GM19324 (cell line): ENCODE results near the gene LILRA6.
"Not testable (repeated sequence)": the region's sequence is repeated elsewhere in the genome, so short reads cannot be mapped to it uniquely, and the experiment has no call there.

Experiments
- ATAC-seq: cut with Tn5 transposase; IDR thresholded peaks from one replicate; pipeline ENCODE4 v1.9.1; 2021; ENCODE audit warnings: mild to moderate bottlenecking, moderate library complexity; ENCODE audit not compliant: unreplicated experiment, low FRiP score

LILRA6 gene

DNA sequence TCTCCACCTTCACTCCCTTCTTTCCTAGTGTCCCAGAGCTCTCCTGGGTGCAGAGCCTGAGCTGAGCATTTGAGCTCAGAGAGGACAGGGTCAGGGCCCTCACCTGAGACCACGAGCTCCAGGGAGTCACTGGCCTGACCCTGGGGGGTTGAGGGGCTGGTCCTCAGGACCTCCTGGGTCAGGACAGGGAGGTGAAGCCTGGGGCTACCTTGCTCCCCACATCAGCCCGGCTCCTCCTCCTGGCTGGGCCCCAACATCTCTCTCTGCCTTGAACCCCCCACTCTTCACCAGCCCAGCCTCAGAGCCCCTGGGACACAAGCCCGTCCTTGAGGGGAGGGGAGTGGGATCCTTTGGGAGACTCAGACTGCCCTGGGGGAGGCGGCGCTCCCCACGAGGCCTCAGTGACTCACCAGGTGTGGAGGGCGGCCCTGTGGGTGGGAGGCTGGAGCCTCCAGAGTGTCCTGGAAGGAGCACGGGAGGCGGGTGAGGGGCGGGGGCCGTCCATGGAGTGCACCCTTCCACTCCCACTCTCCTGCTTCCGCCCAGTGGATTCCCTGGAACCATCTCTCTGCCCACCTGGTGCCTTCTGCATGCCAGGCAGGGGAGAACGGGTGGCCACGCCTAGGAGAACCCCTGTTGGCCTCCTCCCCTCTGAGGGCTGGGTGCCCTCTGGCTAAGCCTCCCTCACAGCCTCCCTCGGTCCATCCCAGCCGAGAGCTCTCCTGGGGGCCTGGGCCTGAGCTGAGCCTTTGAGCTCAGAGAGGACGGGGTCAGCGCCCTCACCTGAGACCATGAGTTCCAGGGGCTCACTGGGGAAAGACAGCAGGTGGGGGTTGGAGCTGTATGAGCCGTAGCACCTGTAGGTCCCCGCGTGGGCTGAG, 2.9 kb downstream of the LILRA6 start:
- not testable (repeated sequence) for ATAC-seq

DNA sequence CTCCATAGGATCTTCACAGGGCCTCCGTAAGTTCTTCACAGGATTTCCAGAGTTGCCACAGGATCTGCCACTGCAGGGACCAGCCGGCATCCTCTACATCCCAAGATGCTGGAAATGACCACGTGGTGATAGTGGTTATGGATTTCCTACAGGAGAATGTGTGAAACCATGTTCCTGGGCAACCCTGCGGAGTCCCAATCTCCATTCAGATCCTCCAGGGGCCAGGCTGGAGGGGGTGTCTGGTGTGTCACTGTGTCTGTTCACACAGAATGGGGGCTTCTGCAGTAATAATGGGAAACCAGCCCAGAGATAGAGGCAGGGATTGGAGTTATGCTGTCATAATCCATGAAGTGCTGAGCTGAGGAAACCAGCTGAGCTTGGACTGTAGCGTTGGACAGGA, 8.6 kb downstream of the LILRA6 start:
- ATAC-seq, result no peak

DNA sequence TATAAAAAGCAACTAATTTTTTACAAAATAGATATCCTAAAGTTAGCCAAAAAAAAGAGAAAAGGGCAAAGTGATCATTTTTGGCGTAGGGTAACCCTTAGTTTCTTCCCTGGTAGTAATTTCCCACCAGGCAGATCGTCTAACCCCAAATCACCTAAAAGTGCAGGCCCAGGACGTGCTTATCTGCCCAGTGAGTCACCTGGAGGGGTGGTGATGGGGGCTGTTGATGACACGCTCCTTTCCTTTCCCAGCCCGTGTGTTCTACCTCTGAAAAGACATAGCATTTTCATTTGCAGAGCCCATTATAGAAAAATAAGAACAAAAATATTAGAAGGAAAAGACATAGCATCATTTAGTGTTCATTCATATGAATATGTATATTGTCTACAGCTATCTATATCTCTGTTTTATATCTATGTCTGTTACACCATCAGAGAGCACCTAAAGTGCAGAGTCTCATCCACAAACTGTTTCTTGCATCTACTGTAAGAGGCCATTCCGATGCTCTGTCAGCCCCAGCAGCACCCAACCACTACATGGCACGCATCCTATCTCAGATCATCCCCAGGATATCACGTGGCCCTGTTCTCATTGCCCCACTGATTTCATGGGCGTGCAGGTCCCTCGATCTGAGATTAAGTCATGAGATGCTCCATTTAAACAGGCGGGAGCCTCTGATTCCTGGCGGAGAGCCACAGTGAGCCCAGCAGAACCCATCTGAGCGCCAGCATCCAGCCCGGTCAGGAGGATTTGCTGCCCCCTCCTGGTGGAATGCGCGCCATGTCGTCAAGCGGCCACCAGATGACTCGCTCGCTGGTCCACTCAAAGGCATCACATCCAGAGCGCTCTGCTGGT, 11.3 kb downstream of the LILRA6 start:
- peak; percentile 63 for ATAC-seq

DNA sequence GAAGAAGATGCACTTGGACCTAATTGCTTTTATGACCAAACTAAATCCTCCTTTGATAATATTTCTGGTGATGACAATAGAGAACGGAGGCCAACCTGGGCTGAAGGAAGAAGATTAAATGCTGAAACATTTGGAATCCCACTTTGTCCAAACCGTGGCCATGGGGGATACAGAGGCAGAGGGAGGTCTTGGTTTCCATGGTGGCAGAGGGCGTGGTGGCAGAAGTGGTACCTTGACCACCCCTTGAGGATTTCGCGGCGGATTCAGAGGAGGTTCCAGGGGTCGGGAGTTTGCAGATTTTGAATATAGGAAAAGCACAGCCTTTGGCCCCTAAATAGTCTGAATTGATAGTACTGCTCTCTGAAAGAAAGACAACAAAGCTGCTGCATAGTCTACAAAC, 12.6 kb downstream of the LILRA6 start:
- no peak for ATAC-seq

DNA sequence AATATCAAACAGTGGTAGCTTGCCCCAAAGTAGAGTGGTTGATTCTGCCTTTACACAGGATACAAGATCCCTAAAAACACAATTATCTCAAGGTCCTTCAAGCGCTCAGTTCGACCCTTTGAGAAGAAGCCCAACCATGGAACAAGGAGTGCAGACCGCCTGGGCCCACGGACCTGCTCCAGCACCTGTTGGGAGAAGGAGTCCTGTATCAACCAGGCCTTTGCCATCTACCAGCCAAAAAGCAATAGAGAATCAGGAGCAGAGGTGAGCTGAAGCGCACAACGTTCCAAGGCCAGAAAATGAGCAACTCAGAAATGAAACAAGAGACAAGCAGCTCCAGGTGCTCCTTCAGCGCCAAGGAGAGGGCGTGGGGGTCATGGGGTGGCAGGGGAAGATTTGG, 13.4 kb downstream of the LILRA6 start:
- ATAC-seq, result no peak

DNA sequence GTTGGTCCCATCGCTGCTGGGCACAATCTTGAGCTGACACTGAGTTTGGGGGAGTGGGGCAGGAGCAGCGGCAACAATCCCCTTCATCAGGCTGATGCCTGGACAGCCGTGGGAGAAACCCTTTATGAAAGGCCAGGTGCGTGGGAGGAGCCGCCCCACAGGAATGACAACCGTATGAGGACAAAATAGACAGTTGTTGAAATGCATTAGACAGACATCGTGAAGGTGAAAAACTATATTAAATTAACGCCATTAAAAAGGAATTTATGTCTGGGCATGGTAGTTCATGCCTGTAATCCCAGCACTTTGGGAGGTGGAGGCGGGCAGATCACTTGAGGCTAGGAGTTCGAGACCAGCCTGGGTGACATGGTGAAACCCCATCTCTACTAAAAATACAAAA, 18.0 kb downstream of the LILRA6 start:
- not testable (repeated sequence) for ATAC-seq

DNA sequence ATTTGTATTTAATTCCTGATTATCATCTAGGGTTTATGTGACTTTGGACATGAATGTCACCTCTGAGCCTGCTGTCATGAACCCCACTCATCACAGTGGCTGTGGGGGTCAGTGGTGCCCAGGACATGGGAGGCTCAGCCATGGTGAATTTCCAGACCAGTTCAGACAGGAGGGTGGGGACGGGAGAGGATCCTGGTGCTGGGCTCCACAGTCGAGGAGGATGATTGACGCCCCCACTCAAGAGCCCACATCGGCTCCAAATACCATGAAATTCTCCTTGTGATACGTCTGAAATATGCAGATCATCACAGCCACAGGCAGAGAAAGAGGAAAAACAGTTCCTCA, 18.7 kb downstream of the LILRA6 start:
- ATAC-seq, result not testable (repeated sequence)

DNA sequence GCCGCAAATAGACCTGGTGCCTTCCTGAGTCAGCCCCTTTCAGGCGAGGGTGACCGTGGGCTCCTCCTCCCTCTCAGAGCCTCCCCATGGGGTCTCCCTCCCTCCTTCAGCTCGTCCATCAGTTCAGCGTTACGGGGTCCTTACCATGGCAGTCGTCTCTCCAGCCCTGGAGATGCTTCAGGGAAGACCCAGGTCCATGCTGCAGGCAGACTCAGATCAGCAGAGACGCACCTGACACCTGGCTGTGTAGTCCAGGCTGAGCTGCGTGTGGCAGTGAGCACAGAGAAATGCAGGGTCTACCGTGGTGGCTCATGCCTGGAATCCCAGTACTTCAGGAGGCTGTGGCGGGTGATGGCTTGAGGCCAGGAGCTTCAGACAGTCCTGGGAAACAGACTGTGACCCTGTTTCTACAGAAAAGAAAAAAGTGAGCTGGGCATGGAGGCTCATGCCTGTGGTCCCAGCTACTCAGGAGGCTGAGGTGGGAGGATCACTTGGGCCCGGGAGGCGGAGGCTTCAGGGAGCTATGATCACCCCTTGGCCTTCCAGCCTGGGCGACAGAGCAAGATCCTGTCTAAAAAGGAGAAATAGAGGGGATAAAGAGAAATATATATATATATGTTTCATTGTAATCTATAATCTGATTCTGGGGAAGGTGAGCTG, 19.2 kb downstream of the LILRA6 start:
- ATAC-seq, result not testable (repeated sequence)

DNA sequence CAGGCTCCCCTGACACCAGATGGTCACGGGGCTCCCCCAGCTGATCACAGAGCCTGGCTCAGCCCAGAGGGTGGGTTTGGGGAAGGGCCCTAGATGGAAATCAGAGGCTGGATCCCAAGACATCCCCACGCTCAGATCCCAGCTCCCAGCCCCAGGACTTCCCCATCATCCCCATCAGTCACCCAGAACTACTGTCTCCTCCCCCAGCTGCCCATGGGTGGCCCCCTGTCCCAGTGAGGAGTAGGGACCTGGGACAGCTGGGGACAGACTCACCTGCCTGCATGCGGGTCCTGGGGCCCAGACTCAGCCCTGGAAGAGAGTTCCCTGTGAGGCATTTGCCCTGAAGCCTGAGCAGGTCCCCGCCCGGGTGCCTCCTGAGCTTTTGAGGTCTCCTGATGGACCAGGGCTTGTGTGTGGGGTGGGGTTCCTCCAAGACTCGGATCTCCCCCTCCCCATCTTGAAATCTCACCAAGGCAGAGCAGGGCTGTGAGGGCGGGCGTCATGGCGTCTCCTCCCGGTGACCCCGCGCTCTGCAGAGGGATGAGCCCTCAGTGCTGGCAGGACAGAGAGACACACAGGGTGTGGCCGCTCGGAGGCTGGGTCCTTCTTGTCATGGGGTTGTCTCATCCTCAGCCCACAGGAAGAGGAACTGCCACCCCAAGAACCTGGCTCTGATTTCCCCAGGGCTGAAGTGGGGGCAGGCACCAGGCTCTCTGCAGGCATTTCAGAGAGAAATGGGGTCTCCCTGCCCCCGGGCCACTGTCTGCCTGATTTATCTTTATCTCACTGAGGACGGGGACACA, 19.9 kb downstream of the LILRA6 start, which contains the start of gene LILRB3:
Gene LILRB3, minus strand, starts transcription at position 534 of the 803 bp plus-strand sequence. Its CDS starts 31 bp downstream, at position 503.
- ATAC-seq, result not testable (repeated sequence)

DNA sequence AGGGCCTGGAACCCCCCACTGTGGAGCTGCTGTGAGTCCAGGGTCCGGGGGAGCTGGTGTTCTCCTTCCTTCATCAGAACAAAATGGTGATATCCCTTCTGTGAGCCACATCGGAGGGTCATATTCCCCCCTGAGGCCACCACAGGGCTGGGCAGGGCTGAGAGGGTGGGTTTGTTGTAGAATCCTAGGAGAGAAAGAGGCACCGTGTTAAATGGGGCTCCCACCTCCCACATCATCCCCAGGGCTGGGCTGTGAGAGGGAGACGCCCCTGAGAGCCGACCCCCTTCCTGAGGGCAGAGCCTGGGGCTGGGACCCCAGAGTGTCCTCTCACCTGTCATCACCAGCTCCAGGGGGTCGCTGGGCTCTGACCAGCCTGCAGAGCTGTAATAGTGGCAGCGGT, 20.6 kb downstream of the LILRA6 start:
- not testable (repeated sequence) for ATAC-seq

DNA sequence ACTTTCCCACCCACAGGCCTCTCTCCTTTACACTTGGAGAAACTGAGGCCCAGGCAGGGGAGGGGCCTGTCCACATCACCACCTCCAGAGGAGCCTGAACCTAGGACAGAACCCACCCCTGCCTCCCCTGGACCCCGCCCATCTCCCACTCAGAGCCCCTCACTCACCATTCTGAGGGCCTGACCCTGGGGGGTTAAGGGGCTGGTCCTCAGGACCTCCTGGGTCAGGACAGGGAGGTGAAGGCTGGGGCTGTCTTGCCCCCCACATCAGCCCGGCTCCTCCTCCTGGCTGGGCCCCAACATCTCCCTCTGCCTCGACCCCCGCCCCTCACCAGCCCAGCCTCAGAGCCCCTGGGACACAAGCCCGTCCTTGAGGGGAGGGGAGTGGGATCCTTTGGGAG, 22.9 kb downstream of the LILRA6 start:
- not testable (repeated sequence) for ATAC-seq

DNA sequence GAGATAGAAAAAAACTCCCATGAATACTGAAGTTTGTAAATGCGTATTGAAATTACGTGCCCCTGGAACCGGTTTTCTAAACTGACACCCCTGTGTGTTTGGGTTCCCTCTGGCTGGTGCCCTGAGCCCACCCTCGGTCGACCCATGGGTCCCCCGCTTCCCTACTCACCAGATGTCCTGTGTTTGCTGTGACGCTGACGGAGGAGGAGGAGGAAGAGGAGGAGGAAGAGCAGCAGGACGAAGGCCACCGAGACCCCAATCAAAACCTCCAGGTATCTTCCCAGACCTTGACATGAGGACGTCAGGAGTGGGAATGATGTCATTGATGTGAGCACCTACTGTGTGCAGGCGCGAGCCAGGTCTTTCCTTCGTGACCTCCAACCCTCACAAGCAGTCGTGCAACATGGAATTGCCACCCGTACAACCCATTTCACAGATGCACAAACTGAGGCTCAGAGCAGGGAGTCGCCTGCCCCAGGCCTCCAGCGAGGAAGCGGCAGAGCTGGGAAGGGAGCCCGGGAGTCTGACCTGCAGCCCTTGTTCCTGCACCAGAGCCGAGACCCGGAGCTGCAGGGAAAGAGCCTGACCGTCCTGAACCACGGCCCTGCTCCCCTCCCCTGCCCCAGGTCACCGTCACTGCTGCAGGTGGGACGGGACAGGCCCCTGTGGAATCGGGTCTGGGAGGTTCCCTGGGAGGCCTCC, 23.5 kb downstream of the LILRA6 start:
- no peak for ATAC-seq

DNA sequence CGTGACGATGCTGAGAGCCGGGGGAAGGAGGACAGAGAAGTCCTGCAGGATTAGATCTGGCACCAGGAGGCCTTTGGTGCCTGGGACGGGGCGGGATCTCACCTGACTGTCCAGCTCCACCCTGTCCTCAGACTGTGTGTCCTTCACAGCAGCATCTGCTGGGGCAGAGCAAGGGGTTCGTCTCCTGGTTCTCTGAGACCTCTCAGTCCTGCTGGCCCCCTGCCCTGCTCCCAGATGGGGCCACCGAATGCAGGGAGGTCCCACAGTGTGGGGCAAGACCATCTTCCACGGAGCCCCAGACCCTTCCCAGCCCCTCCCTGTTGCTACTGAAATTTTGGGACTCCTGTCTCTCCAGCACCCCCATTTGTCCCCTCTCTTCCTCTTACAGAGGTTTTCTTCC, 24.3 kb downstream of the LILRA6 start:
- ATAC-seq, result no peak

DNA sequence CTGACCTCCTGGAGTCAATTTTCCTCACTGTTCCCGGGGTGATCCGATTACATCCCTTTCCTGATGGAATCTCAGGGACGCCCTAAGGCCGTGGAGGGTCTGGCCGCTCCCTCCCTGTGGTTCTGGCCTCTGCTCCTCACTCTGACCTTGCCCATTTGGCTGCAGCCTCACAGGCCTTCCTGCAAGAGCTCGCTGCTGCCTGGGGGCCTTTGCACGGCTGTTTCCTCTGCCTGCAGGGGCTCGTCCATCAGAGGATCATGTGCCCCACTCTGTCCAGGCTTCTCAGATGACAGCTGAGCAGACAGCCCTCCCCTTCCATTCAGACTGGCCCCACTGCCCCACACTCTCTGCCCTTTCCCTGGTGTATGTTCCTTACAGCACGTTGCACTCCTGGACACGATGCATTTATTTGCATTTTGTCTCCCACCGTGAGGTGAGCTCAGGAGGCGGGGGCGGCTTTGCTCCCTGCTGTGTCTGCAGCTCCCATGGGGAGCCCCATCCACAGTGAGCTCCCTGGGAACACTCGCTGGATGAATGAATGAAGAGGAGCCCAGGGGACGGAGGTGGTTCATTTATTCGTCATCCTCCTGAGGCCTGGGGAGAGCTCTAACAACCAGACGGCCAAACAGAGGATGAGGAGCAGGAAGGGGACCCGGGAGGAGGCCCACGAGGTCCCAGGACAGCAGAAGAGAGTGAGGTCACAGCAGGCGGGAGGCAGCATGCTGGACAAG, 24.9 kb downstream of the LILRA6 start:
- ATAC-seq, result not testable (repeated sequence)

DNA sequence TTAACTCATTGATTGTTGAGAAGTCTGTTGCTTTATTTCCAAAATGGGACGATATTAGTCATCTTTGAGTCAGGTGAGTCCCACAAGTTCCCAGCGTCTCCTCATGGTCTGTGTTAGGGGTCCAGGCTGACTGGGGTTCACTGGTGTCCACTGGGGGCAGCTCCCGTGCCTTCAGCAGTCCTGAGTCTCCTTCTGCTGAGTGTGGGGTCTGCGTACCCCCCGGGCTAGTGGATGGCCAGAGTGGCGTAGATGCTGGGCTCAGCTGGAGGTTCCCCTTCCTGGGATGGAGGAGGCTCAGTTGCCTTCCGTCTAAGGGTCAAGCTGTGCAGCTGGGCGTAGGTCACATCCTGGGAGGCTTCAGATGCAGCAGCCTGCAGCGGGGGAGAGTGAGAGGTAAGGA, 25.7 kb downstream of the LILRA6 start:
- ATAC-seq, result no peak

DNA sequence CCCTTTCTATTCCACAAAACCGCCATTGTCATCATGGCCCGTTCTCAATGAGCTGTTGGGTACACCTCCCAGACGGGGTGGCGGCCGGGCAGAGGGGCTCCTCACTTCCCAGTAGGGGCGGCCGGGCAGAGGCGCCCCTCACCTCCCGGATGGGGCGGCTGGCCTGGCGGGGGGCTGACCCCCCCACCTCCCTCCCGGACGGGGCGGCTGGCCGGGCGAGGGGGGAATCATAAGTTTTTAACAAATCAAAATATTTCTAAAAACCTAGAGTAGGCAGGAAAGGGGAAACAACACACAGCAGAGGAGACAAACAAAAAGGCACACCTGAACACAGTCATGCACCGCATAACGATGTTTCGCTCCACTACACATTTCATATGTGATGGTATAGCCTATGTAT, 27.9 kb downstream of the LILRA6 start:
- ATAC-seq, result not testable (repeated sequence)

DNA sequence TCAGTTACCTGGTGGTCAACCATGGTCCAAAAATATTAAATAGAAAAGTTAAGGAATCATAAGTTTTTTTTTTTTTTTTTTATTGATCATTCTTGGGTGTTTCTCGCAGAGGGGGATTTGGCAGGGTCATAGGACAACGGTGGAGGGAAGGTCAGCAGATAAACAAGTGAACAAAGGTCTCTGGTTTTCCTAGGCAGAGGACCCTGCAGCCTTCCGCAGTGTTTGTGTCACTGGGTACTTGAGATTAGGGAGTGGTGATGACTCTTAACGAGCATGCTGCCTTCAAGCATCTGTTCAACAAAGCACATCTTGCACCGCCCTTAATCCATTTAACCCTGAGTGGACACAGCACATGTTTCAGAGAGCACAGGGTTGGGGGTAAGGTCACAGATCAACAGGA, 28.4 kb downstream of the LILRA6 start:
- not testable (repeated sequence) for ATAC-seq

DNA sequence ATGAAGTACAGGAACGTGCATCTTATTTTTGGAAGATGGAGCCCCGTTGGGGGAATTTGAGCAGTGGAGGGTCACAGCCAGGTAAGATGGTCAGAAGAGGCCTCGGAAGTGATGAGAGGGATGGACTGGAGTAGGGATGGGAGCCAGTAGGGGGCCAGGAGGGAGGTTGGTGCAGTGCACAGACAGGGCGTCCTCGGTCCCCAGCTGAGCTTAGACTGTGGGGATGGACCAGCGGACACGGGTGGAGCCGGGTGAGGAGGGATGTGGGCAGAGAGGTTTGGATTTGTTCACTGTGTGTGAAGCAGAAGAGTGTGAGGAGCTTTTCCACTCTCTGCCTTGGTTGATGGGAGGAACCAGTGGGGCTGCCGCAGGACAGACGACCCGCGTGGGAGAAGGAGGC, 31.4 kb downstream of the LILRA6 start:
- no peak for ATAC-seq
